Loucy (cell line): ENCODE data around the gene PRF1.

Experiments
- H2AFZ ChIP-seq: fragments of 200-600 bp; sonication (generic); 2 replicates; pipeline ENCODE4 v1.6.0; 2016; ENCODE audit warnings: antibody characterized with exemption, mild to moderate bottlenecking, low read length, moderate library complexity
- H3F3A ChIP-seq: fragments of 200-600 bp; 2 replicates; pipeline ENCODE4 v1.6.0; 2016; ENCODE audit warnings: antibody characterized with exemption, low read depth, mild to moderate bottlenecking
- H3K27me3 ChIP-seq: fragments of 200-600 bp; sonication (generic); 2 replicates; pipeline ENCODE4 v1.6.1; 2014; ENCODE audit warnings: low read length, mild to moderate bottlenecking; ENCODE audit not compliant: insufficient read depth, poor library complexity, severe bottlenecking
- H3K36me3 ChIP-seq: fragments of 200-600 bp; sonication (generic); 2 replicates; pipeline ENCODE4 v1.6.1; 2016; ENCODE audit warnings: low read length; ENCODE audit not compliant: insufficient read depth
- H3K4me1 ChIP-seq: fragments of 200-600 bp; sonication (generic); 2 replicates; pipeline ENCODE4 v1.5.1; 2014; ENCODE audit warnings: low read length, mild to moderate bottlenecking; ENCODE audit not compliant: insufficient read depth, poor library complexity, severe bottlenecking
- H3K4me2 ChIP-seq: fragments of 200-600 bp; sonication (generic); 2 replicates; pipeline ENCODE4 v1.6.0; 2014; ENCODE audit warnings: antibody characterized with exemption, low read length, low read depth, mild to moderate bottlenecking; ENCODE audit not compliant: poor library complexity, severe bottlenecking
- H3K4me3 ChIP-seq: fragments of 200-600 bp; sonication (generic); 2 replicates; pipeline ENCODE4 v1.5.1; 2014; ENCODE audit warnings: low read length, mild to moderate bottlenecking, mixed read lengths; ENCODE audit not compliant: poor library complexity, severe bottlenecking
- H3K79me2 ChIP-seq: fragments of 200-600 bp; sonication (generic); 2 replicates; pipeline ENCODE4 v1.6.1; 2014; ENCODE audit warnings: low read length; ENCODE audit not compliant: insufficient read depth
- H3K9ac ChIP-seq: fragments of 200-600 bp; sonication (generic); 2 replicates; pipeline ENCODE4 v1.6.0; 2014; ENCODE audit warnings: mild to moderate bottlenecking, low read depth, low read length, moderate library complexity; ENCODE audit not compliant: poor library complexity, severe bottlenecking
- H3K9me2 ChIP-seq: fragments of 200-600 bp; sonication (generic); replicated peaks from 2 replicates; pipeline ENCODE4 v1.6.1; 2016; ENCODE audit warnings: low read depth, low read length, mixed read lengths
- H3K9me3 ChIP-seq: fragments of 200-600 bp; sonication (generic); 2 replicates; pipeline ENCODE4 v1.6.1; 2014; ENCODE audit warnings: mild to moderate bottlenecking, antibody characterized with exemption, low read length, low read depth; ENCODE audit not compliant: insufficient read depth
- H4K20me1 ChIP-seq: fragments of 200-600 bp; sonication (generic); 2 replicates; pipeline ENCODE4 v1.6.0; 2014; ENCODE audit warnings: antibody characterized with exemption, low read length, mild to moderate bottlenecking; ENCODE audit not compliant: insufficient read depth, poor library complexity, severe bottlenecking
- EZH2phosphoT487 ChIP-seq: fragments of 200-600 bp; IDR thresholded peaks from 2 replicates; pipeline ENCODE4 v1.6.1; 2018; ENCODE audit warnings: antibody characterized with exemption, mild to moderate bottlenecking, moderate library complexity, borderline replicate concordance
- TF ChIP-seq, protein P1 (sequence below): fragments of 200-600 bp; sonication (generic); conservative IDR thresholded peaks from 2 replicates; pipeline ENCODE4 v1.5.1; 2014; ENCODE audit warnings: mild to moderate bottlenecking, antibody characterized with exemption, low read length

The PRF1 gene

GRCh38 chr10:70620020-70620289 lies 17.4 kb upstream of the PRF1 start:
- Histone ChIP-seq H3K9ac (no peak overlapping the region), H3F3A (no peaks in the 10 kb centered on the region), H3K36me3 (no peaks in the 10 kb centered on the region), H4K20me1 (no peaks in the 10 kb centered on the region), H2AFZ (no peak overlapping the region), H3K4me3 (no peak overlapping the region), H3K4me1 (peaks cover 17% of the 10 kb centered on the region), H3K4me2 (no peak overlapping the region), H3K27me3 (no peaks in the 10 kb centered on the region), H3K9me3 (peaks cover 3% of the 10 kb centered on the region; the same call in 1 of the 2 replicates), H3K79me2 (no peaks in the 10 kb centered on the region), H3K9me2 (no peaks in the 10 kb centered on the region)
- TF ChIP-seq, protein P1, sequence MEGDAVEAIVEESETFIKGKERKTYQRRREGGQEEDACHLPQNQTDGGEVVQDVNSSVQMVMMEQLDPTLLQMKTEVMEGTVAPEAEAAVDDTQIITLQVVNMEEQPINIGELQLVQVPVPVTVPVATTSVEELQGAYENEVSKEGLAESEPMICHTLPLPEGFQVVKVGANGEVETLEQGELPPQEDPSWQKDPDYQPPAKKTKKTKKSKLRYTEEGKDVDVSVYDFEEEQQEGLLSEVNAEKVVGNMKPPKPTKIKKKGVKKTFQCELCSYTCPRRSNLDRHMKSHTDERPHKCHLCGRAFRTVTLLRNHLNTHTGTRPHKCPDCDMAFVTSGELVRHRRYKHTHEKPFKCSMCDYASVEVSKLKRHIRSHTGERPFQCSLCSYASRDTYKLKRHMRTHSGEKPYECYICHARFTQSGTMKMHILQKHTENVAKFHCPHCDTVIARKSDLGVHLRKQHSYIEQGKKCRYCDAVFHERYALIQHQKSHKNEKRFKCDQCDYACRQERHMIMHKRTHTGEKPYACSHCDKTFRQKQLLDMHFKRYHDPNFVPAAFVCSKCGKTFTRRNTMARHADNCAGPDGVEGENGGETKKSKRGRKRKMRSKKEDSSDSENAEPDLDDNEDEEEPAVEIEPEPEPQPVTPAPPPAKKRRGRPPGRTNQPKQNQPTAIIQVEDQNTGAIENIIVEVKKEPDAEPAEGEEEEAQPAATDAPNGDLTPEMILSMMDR: no peak
- TF ChIP-seq EZH2phosphoT487: no peak

- no peaks in the 10 kb centered on the region for H3K79me2 ChIP-seq
- no peaks in the 10 kb centered on the region for H3K9me2 ChIP-seq
- H3K36me3 ChIP-seq: no peaks in the 10 kb centered on the region
- TF ChIP-seq, protein P1: peak; percentile 64
- no peak for TF ChIP-seq EZH2phosphoT487
- H3K4me2 ChIP-seq: no peak overlapping the region
- no peak overlapping the region for H3K4me3 ChIP-seq
- no peak overlapping the region for H3K9ac ChIP-seq
- H3K4me1 ChIP-seq: peaks cover 17% of the 10 kb centered on the region
- no peaks in the 10 kb centered on the region for H3K27me3 ChIP-seq
- H3K9me3 ChIP-seq: peaks cover 3% of the 10 kb centered on the region; the same call in 1 of the 2 replicates
- no peaks in the 10 kb centered on the region for H4K20me1 ChIP-seq
- H2AFZ ChIP-seq: no peak overlapping the region
- H3F3A ChIP-seq: no peaks in the 10 kb centered on the region
Observed at GRCh38 chr10:70619271-70620019, 16.9 kb upstream of the PRF1 start.

GRCh38 chr10:70618663-70619062 lies 16.1 kb upstream of the PRF1 start:
- H3K9ac ChIP-seq: no peak overlapping the region
- H3F3A ChIP-seq: no peaks in the 10 kb centered on the region
- no peaks in the 10 kb centered on the region for H3K79me2 ChIP-seq
- peaks cover 17% of the 10 kb centered on the region for H3K4me1 ChIP-seq
- no peak overlapping the region for H3K4me2 ChIP-seq
- no peaks in the 10 kb centered on the region for H3K9me2 ChIP-seq
- no peaks in the 10 kb centered on the region for H3K36me3 ChIP-seq
- TF ChIP-seq, protein P1: no peak
- TF ChIP-seq EZH2phosphoT487: no peak
- no peak overlapping the region for H2AFZ ChIP-seq
- peaks cover 3% of the 10 kb centered on the region; the same call in 1 of the 2 replicates for H3K9me3 ChIP-seq
- H3K27me3 ChIP-seq: no peaks in the 10 kb centered on the region
- no peak overlapping the region for H3K4me3 ChIP-seq
- H4K20me1 ChIP-seq: no peaks in the 10 kb centered on the region
